HG03442 (cell line): Measurements from ENCODE around the gene SLC7A8.
"Not testable (repeated sequence)": the region's sequence is repeated elsewhere in the genome, so short reads cannot be mapped to it uniquely, and the experiment has no call there.

ENCODE experiments used
- ATAC-seq: cut with Tn5 transposase; IDR thresholded peaks from one replicate; pipeline ENCODE4 v1.9.1; 2021; ENCODE audit warnings: mild to moderate bottlenecking, moderate library complexity; ENCODE audit not compliant: unreplicated experiment

SLC7A8 gene

DNA sequence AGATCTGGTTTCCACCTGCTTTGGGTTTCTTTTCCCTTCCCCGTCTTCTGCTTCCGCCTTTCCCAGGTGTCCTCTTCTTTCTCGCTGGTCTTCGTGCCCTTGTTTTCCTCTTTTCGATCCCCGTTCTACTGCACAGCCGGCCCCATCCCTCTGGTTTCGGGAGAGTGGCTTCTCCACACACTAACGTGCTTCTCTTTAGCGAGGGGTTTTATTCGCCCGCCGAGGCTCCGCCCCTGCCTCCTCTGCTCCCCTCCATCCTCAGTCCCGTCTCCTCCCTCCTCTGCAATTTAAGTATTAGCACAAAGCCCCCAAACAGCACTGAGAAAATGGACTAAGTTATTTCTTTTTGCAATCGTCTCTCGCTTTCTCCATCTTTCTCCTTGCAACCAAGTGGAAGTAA, at the start of gene SLC7A8:
Gene SLC7A8, minus strand, starts transcription at position 182 of the 400 bp plus-strand sequence. CDS start 746 bp downstream, outside the sequence.
- no peak for ATAC-seq

- not testable (repeated sequence) for ATAC-seq
These were observed 48.9 kb upstream of the SLC7A8 start for GRCh38 chr14:23232241-23232808.

DNA sequence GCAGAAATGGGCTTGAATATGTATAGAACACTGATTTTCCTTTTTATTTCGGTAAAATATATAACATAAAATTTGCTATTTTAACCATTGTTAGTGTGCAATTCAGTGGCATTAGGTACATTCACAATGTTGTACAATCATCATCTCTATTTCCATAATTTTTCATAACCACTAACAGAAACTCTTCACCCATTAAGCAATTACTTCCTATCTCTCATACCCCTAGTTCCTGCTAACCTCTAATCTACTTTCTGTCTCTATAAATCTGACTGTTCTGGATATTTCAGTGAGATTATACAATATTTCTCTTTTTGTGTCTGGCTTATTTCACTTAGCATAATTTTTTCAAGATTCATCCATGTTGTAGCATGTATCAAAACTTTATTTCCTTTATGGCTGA, 45.4 kb upstream of the SLC7A8 start:
- no peak for ATAC-seq

GRCh38 chr14:23227566-23227965, 44.1 kb upstream of the SLC7A8 start:
- no peak for ATAC-seq

- ATAC-seq = not testable (repeated sequence)
These were observed 41.5 kb upstream of the SLC7A8 start for GRCh38 chr14:23224958-23225357.

GRCh38 chr14:23219075-23219474, 35.6 kb upstream of the SLC7A8 start:
- ATAC-seq = no peak

DNA sequence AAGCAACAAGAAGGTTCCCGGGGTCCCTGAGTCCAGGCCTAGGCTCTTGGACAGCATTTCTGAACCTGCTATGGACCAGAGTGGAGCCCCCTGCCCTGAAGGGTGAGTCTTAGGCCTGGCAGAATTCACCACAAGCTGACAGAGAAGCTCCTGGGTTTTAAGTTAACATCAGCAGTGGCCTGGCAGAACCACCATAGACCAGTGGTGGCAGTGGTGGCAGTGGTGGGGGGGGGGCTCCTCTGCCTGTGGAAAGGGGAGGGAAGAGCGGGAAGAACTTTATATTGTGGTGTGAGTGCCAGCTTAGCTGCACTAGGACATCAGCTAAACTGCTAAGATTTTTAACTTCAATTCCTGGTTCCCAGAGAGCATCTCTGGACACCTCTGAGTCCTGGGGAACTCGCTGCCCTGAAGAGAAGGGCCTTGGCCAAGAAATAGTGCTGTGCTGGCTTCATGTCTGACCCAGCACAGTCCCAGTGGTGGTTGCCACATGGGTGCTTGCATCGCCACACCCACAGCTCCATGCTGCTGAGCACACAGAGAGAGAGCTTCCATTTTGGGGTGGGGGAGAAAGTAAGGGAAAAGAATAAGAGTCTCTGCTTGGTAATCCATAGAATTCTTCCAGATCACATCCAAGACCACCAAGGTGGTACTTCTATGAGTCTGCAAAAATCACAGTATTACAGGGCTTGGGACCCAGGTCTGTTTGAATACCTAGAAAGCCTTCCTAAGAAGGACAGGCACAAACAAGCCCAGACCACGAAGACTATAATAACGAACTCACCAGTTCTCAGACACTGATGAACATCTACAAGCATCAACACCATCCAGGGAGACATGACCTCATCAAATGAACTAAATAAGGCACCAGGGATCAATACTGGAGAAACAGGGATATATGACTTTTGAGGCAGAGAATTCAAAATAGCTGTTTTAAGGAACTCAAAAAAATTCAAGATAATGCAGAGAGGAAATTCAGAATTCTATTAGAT, 33.9 kb upstream of the SLC7A8 start:
- ATAC-seq = no peak

GRCh38 chr14:23215421-23215820, 32.0 kb upstream of the SLC7A8 start:
- ATAC-seq = no peak

DNA sequence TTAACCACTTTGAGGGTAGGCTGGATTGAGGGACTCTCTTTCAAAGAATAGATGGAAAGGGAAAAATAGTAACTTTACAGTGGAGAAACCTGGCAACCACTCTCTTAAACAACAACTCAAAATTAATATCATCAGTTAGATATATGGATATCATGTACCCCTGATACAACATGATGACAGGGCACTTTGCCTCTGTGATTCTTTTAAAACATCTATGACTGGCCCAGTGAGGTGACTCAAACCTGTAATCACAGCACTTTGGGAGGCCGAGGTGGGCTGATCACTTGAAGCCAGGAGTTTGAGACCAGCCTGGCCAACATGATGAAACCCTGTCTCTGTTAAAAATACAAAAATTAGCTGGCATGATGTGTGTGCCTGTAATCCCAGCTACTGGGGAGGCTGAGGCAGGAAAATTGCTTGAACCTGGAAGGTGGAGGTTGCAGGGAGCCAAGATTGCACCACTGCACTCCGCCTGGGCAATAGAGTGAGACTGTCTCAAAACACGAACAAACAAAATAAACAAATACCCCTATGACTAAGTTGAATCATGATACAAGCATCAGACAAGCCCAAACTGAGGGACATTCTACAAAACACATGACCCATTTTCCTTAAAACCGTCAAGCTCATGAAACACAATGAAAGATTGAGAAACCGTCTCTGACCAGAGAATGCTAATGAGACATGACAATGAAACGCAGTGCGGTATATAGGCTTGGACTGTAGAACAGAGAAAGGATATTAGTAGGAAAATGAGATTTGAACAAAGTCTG, 26.4 kb upstream of the SLC7A8 start:
- ATAC-seq = no peak

DNA sequence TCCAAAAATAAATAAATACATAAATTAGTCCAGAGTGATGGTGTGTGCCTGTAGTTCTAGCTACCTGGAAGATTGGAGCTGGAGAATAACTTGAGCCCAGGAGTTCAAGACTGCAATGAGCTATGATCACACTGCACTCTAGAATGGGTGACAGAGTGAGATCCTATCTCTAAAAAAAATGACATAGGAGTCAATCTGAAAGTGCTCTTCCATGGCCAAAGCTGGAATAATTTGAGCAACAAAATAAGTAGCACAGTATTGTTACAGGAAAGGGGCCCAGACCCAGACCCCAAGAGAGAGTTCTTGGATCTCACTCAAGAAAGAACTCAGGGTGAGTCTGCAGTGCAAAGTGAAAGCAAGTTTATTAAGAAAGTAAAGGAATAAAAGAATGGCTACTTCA, 24.9 kb upstream of the SLC7A8 start:
- no peak for ATAC-seq

DNA sequence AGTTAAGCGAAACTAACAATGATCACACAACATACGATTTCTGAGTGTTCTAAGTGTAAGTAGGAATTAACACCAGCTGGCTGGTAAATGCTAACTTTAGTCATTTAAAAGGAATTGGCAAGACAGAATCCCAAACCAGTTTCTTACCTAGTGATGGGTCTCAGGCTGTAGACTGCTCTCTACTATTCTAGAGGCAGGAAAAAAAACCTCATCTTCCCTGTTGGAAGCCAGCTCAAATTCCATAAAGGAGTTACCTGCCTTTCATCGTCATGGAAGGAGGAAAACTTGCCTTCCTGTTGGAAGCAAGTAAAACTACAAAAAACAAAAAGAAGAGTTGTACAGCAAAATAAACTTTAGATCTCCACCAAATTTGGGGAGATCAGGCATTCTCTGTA, 23.7 kb upstream of the SLC7A8 start:
- ATAC-seq = no peak

GRCh38 chr14:23206422-23207145, 23.1 kb upstream of the SLC7A8 start:
- ATAC-seq = no peak

DNA sequence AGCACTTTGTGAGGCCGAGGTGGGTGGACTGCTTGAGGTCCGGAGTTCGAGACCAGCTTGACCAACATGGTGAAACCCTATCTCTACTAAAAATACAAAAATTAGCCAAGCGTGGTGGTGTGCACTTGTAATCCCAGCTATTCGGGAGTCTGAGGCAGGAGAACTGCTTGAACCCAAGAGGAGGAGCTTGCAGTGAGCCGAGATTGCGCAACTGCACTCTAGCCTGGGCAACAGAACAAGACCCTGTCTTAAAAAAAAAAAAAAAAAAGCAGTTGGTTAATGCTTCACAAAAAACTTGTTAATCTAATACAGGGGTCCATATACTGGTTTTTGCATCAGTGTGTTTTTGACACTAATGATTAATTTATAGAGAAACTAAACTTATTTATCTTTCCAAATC, 18.5 kb upstream of the SLC7A8 start:
- no peak for ATAC-seq

DNA sequence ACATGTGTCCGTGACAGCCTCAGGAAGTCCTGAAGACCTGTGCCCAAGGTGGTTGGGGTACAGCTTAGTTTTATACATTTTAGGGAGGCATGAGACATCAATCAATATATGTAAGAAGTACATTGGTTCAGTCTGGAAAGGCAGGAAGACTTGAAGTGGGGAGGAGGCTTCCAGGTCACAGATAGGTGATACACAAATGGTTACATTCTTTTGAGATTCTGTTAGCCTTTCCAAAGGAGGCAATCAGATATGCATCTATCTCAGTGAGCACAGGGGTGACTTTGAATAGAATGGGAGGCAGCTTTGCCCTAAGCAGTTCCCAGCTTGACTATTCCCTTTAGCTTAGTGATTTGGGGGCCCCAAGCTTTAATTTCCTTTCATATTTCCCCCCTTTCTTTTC, 15.7 kb upstream of the SLC7A8 start:
- ATAC-seq = not testable (repeated sequence)

DNA sequence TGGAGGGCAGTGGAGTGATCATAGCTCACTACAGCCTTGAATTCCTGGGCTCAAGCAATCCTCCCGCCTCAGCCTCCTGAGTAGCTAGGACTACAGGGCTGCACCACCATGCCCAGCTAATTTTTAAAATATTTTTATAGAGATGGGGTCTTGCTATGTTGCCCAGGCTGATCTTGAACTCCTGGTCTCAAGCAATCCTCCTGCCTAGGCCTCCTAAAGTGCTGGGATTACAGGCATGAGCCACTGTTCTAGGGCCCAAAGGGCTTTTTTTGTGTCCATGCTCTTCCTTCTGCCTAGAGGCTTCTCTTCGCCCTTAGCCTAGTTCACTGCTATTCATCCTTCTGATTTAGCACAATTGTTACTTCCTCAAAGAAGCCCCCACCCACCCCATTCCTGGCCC, 13.0 kb upstream of the SLC7A8 start:
- not testable (repeated sequence) for ATAC-seq

- ATAC-seq = no peak
These were observed 12.2 kb upstream of the SLC7A8 start for GRCh38 chr14:23195552-23196101.

GRCh38 chr14:23193432-23193831, 10.0 kb upstream of the SLC7A8 start:
- ATAC-seq = no peak

DNA sequence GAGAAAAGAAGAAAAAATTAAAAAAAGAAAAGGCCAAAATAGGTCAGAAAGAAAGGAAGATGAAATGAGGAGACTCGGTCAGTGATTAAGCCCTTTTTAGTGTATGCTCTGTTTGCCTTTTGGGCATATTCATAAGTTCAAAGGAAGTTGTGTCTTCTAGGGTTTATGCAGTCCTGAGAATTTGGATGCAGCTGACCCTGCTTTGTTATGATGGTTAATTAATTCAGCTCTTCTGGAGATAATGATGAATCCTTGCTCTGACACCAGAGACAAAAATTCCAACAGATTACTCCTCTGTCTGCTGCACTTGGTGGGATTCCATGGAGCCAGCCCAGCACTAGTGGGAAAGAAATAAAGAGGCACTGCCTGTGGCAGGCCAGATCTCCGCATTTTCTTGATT, 4.5 kb upstream of the SLC7A8 start:
- no peak for ATAC-seq

DNA sequence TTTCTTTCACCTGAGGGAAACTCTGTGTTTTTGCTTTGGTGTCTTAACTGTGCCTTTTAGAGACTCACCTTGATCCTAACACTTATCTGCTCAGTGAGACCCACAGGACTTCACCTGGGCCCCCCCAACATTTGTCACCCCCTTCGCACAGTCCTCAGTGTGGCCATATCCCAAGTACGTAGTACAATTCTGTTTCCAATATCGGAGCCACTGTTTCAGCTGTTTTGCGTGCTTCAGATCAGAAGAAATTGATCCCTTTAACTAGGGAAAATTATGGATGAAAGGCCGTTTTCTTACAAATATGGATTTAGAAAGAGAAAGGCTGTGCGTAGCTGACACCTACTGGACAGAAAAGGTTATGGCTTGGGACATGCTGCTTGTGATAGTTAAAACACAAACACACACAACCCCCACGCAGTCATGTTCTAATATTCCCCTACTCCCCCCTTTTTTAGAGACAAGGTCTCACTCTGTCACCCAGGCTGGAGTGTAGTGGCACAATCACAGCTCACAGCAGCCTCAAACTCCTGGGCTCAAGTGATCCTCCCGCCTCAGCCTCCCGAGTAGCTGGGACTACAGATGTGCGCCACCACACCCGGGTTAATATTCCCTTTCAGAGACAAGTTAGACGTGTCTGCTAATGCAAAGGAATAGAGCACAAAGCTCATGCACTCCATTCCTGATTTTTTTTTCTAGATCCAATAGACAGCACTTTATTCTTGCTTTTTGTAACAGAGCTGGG, 3.6 kb upstream of the SLC7A8 start:
- ATAC-seq = no peak

DNA sequence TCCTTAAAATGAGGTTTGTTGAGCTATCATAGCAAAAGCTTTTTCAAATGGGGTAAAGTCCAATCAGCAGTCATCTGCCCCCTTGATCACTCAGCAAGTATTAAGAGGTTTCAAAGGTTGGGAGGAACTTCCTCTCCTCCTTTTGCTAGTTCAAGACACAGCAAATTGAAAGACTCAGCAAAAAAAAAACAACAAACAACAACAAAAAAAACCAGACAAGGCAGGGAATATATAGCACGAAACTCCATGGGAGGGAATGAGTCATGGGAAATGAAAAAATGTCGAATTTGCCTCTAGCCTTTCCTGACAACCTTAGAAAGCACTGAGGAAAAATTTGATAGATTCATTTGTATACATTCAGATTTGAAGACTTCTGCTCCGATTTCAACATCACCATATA, 1.6 kb upstream of the SLC7A8 start:
- ATAC-seq = no peak
